Fibroblast of lung (primary cell): ENCODE measurements around the gene WDR41.

Experiments
- CTCF ChIP-seq, 2 donors: IDR thresholded peaks in 1 of 2; conservative IDR thresholded peaks in 1 of 2; 1 replicate in 1 of 2; 2 replicates in 1 of 2; pipeline ENCODE4 v1.5.1; 2011 to 2012; ENCODE audit warnings: low read length in 2 of 2, control low read depth in 1 of 2, inconsistent platforms in 1 of 2, low read depth in 1 of 2, mild to moderate bottlenecking in 1 of 2
- EZH2 ChIP-seq: IDR thresholded peaks from 2 replicates; pipeline ENCODE4 v1.5.1; 2012; ENCODE audit warnings: low read length, control low read depth, mild to moderate bottlenecking; ENCODE audit errors: missing control alignments

GRCh38 chr5:77431286-77431685 lies 60.8 kb downstream of the WDR41 start:
- TF ChIP-seq CTCF (conservative IDR thresholded peaks at IDR 0.05 in 1 of 2, IDR thresholded peaks at IDR 0.05 in 1 of 2; ENCODE audit: low read depth in 1 of 2, low read length in 2 of 2) (no peak), EZH2 (no peak)
